Omental fat pad (tissue), 4 donors: ENCODE measurements around the gene RNF168. TPM values are rescaled to one million over a fixed set of nuclear protein-coding genes. Genes with fewer than 3 reads are reported as not detected.
"Not testable (repeated sequence)": the region's sequence is repeated elsewhere in the genome, so short reads cannot be mapped to it uniquely, and the experiment has no call there.

Experiments
- ATAC-seq: fragments of 150-250 bp; one replicate; pipeline ENCODE4 v1.9.1; 2016; ENCODE audit warnings: mild to moderate bottlenecking, moderate library complexity; ENCODE audit not compliant: low FRiP score
- DNase-seq: peaks from one replicate; pipeline ENCODE4 v3.0.0-alpha.2; 2019; ENCODE audit warnings: low spot score
- total RNA-seq, 4 donors: library from RNA; depleted of rRNA; stranded (reverse); fragments of >200 nt; gene quantifications; one replicate each; pipeline ENCODE4 v1.1.0, GENCODE V29; 2016
- TF ChIP-seq, protein P1 (sequence below), 3 donors: fragments of 450-650 bp; IDR thresholded peaks; one replicate each; pipeline ENCODE4 v1.5.1; 2016 to 2017; ENCODE audit warnings: antibody characterized with exemption in 3 of 3, mild to moderate bottlenecking in 3 of 3, moderate library complexity in 2 of 3

The RNF168 gene
- total RNA-seq, 4 donors from 2014 or later, result 18.5 to 34.5 (median 20.2) TPM

DNA sequence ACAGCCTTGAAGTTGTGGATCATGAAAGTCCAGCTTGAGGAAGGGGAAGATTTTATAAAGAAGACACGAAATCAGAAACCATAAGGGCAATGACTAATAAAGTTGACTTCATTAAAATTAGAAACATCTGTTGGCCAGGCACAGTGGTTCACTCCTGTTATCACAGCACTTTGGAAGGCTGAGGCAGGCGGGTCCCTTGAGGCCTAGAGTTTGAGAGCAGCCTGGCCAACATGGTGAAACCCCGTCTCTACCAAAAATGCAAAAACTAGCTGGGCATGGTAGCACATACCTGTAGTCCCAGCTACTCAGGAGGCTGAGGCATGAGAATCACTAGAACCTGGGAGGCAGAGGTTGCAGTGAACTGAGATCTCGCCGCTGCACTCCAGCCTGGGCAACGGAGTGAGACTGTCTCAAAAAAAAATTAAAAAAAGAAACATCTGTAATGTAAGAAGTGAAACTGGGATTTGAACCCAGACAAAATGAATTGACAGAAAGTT, 63.5 kb downstream of the RNF168 start:
- TF ChIP-seq, protein P1, sequence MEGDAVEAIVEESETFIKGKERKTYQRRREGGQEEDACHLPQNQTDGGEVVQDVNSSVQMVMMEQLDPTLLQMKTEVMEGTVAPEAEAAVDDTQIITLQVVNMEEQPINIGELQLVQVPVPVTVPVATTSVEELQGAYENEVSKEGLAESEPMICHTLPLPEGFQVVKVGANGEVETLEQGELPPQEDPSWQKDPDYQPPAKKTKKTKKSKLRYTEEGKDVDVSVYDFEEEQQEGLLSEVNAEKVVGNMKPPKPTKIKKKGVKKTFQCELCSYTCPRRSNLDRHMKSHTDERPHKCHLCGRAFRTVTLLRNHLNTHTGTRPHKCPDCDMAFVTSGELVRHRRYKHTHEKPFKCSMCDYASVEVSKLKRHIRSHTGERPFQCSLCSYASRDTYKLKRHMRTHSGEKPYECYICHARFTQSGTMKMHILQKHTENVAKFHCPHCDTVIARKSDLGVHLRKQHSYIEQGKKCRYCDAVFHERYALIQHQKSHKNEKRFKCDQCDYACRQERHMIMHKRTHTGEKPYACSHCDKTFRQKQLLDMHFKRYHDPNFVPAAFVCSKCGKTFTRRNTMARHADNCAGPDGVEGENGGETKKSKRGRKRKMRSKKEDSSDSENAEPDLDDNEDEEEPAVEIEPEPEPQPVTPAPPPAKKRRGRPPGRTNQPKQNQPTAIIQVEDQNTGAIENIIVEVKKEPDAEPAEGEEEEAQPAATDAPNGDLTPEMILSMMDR (IDR thresholded peaks at IDR 0.05), result no peak
- no peak for DNase-seq
- no peak for ATAC-seq

DNA sequence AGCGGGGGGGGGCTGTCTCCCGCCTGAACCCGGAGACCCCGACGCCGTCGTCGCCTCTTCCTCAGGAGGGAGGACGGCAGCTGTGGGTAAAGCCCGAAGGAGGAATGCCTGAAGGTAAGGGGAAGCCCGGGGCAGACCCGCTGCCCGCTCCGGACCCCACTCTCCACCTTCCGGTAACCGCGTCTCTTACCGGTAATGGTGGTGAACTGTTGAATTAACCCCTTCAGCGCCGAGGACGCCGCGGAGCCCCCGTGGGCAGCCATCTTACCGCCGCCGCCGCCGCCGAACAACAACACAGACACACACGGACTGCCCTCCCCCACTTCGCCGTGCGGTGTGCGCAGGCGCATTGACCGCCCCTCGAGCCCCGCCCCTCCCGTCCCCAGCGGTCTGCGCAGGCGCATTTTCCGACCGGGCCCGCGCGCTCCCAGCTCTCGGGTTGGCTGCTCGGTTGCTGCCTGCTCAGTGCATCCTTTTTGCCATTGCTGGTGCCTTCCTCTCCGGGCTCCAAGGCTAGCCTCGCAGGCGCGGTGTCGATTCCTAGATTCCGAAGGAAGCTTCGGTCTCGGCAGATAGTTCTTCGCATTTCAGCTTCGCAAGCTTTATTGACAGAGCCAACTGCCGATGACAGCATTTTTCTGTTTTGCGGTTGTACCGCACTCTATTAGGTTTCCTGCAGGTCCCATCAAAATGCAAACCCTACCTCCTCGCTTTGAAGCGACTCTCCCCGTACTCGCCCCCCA, 71.3 kb downstream of the RNF168 start, which contains the start of gene UBXN7:
Gene UBXN7, minus strand, starts transcription at position 291 of the 743 bp plus-strand sequence. Its CDS starts 28 bp downstream, at position 263.
- TF ChIP-seq, protein P1 (IDR thresholded peaks at IDR 0.05), result no peak
- DNase-seq, result peak; percentile 76
- ATAC-seq, result peak; percentile 99

DNA sequence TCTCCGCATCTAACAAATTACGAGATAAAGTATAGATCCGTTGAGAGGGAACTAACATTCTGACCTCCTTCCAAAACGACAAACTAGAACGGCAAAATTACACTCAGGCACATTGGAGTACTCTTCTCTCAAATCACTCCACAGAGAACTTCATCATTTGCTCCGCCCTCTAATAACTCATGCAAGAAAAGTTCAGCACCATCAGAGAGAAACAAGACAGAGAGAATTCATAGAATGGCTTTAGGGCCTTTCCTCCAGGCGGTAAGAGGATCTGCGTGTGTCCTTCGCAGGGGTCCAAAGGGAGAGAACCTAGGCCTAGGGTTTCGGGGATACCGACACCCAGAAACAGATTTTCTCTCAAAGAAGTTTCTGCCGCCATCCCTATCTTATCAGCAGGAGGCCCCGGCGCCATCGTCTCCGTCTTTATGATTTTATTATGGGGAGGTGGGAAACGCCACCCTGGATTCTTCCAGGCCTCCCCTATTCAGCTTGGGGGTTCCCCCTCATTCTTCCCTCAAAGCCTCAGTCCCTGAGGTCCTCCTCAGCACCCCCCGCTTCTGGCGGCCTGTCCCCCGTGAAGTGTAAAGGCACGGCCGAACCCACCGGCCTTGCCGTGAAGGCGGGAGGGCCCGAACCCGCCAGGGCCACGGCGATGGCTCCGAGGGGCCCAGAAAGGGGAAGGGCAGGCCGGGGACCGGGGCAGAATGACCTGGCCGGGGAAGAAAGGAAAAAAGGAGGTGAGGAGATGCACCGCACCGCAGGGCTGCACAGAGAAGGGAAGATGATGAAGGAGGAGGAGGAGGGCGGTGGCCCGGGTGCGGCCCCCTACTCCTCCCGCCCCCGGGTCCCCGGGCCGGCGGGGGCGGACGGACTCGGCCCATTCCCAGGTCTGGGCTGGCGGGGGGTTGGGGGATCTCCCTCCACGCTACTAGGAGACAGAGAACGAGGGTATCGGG, 72.1 kb downstream of the RNF168 start:
- DNase-seq, result no peak
- TF ChIP-seq, protein P1 (IDR thresholded peaks at IDR 0.05), result no peak
- peak; percentile 55 for ATAC-seq

DNA sequence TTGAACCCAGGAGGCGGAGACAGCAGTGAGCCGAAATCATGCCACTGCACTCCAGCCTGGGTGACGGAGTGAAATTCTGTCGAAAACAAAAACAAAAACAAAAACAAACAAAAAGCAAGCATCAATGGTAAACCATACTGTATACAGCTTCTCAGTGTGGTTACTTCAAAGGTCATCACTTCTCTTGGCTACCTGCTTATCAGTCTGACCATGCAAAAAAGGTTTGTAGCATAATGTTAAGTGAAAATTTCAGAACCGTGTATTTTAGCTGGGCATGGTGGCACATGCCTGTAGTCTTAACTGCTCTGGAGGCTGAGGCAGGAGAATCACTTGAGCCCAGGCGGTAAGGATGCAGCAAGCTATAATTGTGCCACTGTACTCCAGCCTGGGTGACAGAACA, 75.5 kb downstream of the RNF168 start:
- TF ChIP-seq, protein P1 (IDR thresholded peaks at IDR 0.05), result no peak
- DNase-seq (no peak), ATAC-seq (no peak)

DNA sequence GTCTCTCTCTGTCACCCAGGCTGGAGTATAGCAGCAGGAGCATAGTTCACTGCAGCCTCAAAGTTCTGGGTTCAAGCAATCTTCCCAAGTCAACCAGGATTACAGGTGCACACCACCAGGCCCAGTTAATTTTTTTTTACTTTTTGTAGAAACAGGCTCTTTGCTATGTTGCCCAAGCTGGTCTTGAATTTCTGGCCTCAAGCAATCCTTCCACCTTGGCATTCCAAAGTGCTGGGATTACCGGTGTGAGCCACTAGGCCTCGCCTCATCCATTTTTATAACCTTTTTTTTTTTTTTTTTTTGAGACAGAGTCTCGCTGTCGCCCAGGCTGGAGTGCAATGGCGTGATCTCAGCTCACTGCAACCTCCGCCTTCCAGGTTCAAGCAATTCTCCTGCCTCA, 79.1 kb downstream of the RNF168 start:
- ATAC-seq, DNase-seq: not testable (repeated sequence)

DNA sequence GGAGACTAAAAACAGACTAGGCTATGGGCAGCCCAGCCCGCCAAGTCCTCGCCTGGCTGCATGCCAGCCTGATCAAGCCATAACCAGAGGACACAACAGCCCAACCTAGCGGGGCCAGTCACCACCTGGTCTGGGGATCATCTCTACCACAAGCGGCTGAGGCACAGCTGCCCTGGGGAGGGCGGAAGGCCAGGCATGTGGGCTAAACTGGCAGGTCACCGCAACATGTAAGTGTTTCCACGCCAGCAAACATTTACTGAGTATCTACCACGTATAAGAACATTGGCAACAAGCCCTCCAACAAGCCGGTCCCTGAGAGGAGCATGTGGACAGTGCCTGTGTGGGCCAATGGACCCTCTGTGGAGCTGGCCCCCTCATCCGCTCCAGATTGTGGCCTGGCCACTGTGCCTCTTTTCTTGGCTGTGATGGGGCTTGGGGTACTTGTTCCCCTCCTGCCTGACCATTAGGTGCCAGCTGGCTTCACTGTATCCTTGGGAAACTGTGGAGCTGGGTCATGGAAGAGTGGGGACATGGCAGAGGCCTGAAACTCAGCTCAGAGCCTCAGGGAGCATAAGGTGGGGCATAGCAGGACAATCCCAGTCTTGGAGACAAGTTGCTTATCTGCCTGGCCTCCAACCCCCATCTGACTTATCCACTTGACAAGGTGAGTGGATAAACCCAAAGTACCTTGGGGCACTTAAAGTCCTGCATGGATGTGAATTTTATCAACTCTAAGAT, 80.4 kb downstream of the RNF168 start:
- DNase-seq (no peak), ATAC-seq (no peak)
- TF ChIP-seq, protein P1 (IDR thresholded peaks at IDR 0.05), result no peak

DNA sequence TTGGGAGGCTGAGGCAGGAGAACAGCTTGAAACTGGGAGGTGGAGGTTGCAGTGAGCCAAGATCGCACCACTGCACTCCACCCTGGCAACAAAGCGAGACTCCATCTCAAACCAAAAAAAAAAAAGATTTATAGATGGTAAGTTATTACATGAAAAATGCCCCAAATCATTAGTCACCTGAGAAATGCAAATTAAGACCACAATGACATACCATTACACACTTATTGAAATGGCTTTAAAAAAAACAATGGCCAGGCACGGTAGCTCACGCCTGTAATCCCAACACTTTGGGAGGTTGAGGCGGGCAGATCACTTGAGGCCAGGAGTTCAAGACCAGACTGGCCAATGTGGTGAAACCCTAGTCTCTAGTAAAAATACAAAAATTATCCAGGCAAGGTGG, 81.9 kb downstream of the RNF168 start:
- ATAC-seq, DNase-seq: not testable (repeated sequence)
